Upper lobe of right lung (tissue), 1 donor: ENCODE results near the gene CDH11. TPM values are rescaled to one million over a fixed set of nuclear protein-coding genes. Genes with fewer than 3 reads are reported as not detected.

Experiments used
- ATAC-seq: fragments of 200-7000 bp; cut with Tn5 transposase; one replicate; pipeline ENCODE4 v1.9.1; 2020; ENCODE audit warnings: mild to moderate bottlenecking, moderate library complexity
- DNase-seq: peaks from one replicate; pipeline ENCODE4 v3.0.0-alpha.2; 2020
- H3K27ac ChIP-seq: fragments of 200-600 bp; one replicate; pipeline ENCODE4 v1.8.0; 2022
- H3K27me3 ChIP-seq: fragments of 200-600 bp; one replicate; pipeline ENCODE4 v1.8.0; 2022; ENCODE audit warnings: mild to moderate bottlenecking
- H3K36me3 ChIP-seq: fragments of 200-600 bp; one replicate; pipeline ENCODE4 v1.8.0; 2022
- H3K4me1 ChIP-seq: fragments of 200-600 bp; one replicate; pipeline ENCODE4 v1.8.0; 2022
- H3K4me3 ChIP-seq: fragments of 200-600 bp; one replicate; pipeline ENCODE4 v1.8.0; 2022; ENCODE audit warnings: mild to moderate bottlenecking
- H3K9me3 ChIP-seq: fragments of 200-600 bp; one replicate; pipeline ENCODE4 v1.8.0; 2022
- CTCF ChIP-seq: fragments of 200-600 bp; IDR thresholded peaks from one replicate; pipeline ENCODE4 v1.8.0; 2022; ENCODE audit warnings: antibody characterized with exemption
- intact Hi-C: fragments of 100-400 bp; cut with DNase I; formaldehyde crosslinking; loops from one replicate; pipeline ENCODE4 v1.11.0; 2022
- total RNA-seq: library from RNA; stranded (reverse); fragmentation: NEBNext Ultra II Directional; extraction: Animal tissue kit (Norgen Biotek cat#: 25700); gene quantifications from one replicate; pipeline ENCODE4 v1.2.1, GENCODE V29; 2021
- donor health status: DM: no; HTN: yes; CAD: no; lungs with severe emphysema.

Gene CDH11
- total RNA-seq, 1 donor from 2014 or later: 176 TPM

DNA sequence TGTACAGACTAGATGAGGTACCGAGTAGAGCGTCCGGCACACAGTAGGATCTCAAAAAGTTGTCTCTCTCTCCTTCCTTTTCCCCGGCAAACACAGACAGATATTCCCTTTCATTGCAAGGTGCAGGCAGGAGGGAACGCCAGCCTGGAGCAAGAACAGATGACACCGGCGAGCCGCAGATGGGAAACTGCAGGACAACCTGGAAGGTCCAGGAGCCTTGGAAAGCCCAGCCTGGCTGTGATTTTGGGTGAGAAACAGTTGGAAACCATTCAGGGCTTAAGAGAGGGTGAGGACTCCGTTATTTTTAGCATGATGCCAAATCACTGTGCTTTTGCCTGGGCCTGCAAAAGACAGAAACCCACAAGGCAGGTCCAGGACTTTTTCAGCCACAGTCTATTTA is 7.3 kb downstream of the CDH11 start:
- no peak for TF ChIP-seq CTCF
- intact Hi-C loops: no loop called here
- no peaks in the 10 kb centered on the region for H3K9me3 ChIP-seq
- ATAC-seq (no peak), DNase-seq (no peak)
- H3K4me3 ChIP-seq: no peak overlapping the region
- no peaks in the 10 kb centered on the region for H3K27me3 ChIP-seq
- H3K36me3 ChIP-seq: no peaks in the 10 kb centered on the region
- H3K4me1 ChIP-seq: peaks cover 4% of the 10 kb centered on the region
- H3K27ac ChIP-seq: peak overlapping the region; percentile 14

DNA sequence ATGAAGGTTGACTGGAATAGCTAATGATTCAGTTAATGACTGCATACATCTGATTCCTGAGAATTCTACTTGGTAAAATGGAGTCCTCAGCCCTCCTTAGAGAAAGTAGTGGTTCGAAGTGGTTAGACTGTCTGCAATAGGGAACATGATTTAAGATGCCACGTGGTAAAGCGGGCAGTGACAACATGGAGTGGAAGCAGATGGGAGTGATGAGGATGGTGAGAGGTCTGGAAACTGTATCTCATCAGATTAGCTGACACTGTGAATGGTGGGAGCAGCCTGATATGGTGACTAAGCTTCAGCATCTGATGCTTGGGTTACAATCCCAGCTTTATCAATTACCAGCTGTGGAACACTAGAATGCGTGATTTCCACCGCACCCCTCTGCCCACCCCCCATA is 8.4 kb downstream of the CDH11 start:
- intact Hi-C loops: no loop called here
- DNase-seq: no peak
- Histone ChIP-seq H3K36me3 (no peaks in the 10 kb centered on the region), H3K4me3 (no peak overlapping the region), H3K4me1 (no peaks in the 10 kb centered on the region), H3K27ac (no peak overlapping the region), H3K27me3 (no peaks in the 10 kb centered on the region), H3K9me3 (no peaks in the 10 kb centered on the region)
- TF ChIP-seq CTCF: no peak
- no peak for ATAC-seq

DNA sequence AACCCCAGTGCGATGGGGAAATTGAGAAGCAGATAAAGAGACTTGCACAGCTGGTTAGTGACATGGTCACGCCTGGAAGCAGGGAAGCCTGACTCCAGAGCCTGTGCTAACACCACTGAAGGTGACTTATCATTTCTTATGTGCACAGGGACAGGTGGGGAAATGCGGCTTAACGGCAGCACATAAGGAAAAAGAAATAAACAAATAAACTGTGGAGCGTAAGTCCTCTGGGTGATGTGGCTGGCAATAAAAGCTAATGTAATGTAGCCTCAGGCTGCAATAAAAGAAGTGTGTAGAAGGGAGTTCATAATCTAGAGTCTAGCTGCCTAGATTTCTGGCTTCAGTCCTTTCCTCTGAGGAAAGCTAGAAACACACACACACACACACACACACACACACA is 10.6 kb downstream of the CDH11 start:
- no peak overlapping the region for H3K27ac ChIP-seq
- no peak overlapping the region for H3K4me3 ChIP-seq
- no peaks in the 10 kb centered on the region for H3K9me3 ChIP-seq
- no peaks in the 10 kb centered on the region for H3K4me1 ChIP-seq
- no peaks in the 10 kb centered on the region for H3K36me3 ChIP-seq
- TF ChIP-seq CTCF: no peak
- DNase-seq (no peak), ATAC-seq (no peak)
- intact Hi-C loops: no loop called here
- H3K27me3 ChIP-seq: no peaks in the 10 kb centered on the region

DNA sequence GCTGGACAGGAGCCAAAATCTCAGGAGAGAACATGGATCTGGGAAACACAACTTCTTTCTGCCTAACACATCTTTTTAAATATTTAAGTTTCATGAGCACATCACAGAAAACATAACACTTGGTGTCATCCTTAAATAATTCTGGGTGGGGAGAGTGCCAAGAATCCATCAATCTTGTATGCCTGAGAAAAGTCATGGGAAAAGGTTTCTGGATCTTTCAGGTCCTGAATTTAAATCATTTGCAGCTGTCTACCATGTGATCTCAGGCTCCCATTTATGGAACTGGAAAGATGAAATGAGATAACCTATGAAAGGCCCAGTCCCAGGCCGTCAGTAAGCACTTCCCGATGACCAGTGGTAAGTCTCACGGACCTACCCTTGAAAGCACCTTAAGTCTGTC is 15.1 kb downstream of the CDH11 start:
- intact Hi-C loops: no loop called here
- Histone ChIP-seq H3K36me3 (no peaks in the 10 kb centered on the region), H3K4me3 (no peak overlapping the region), H3K9me3 (no peaks in the 10 kb centered on the region), H3K27me3 (no peaks in the 10 kb centered on the region), H3K4me1 (peaks cover 7% of the 10 kb centered on the region), H3K27ac (no peak overlapping the region)
- no peak for DNase-seq
- no peak for ATAC-seq
- TF ChIP-seq CTCF: no peak

DNA sequence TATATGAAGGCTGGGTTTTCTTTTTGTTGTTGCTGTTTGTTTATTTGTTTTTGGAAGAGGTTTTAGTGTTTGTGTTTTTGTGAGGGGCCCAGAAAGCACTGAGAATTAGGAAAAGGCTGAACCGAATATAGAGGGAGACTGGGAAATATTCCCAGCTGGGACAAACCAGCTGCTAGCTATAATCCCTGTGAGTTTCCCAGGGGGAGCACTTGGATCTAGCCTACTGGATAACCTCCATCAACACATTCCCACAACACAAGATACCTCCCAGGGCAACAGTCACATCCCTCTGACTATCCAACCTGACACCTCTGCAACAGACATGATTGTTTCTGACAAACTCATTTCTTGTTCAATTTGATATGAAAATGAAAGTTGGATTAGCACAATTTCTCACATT is 16.7 kb downstream of the CDH11 start:
- no peak for TF ChIP-seq CTCF
- intact Hi-C loops: no loop called here
- no peak overlapping the region for H3K27ac ChIP-seq
- H3K36me3 ChIP-seq: no peaks in the 10 kb centered on the region
- no peak for DNase-seq
- no peak for ATAC-seq
- H3K4me1 ChIP-seq: peaks cover 7% of the 10 kb centered on the region
- H3K9me3 ChIP-seq: no peaks in the 10 kb centered on the region
- H3K4me3 ChIP-seq: no peak overlapping the region
- H3K27me3 ChIP-seq: no peaks in the 10 kb centered on the region

- no peak for DNase-seq
- TF ChIP-seq CTCF: no peak
- intact Hi-C loops: no loop called here
- no peak for ATAC-seq
- H3K27me3 ChIP-seq: no peaks in the 10 kb centered on the region
- no peak overlapping the region for H3K4me3 ChIP-seq
- H3K9me3 ChIP-seq: no peaks in the 10 kb centered on the region
- no peak overlapping the region for H3K27ac ChIP-seq
- H3K36me3 ChIP-seq: no peaks in the 10 kb centered on the region
- H3K4me1 ChIP-seq: peaks cover 7% of the 10 kb centered on the region
Measured at GRCh38 chr16:65104471-65104870, 17.4 kb downstream of the CDH11 start.
